Activated CD4-positive, alpha-beta memory T cell treated with anti-CD3 and anti-CD28 coated beads for 36 hours (primary cell): ENCODE data around the gene GPR158. TPM values are rescaled to one million over a fixed set of nuclear protein-coding genes. Genes with fewer than 3 reads are reported as not detected.

ENCODE experiments used
- CTCF ChIA-PET: fragments of 350-600 bp; sonication (Branson Sonifier 250); formaldehyde crosslinking; loops from one replicate; lab custom pipeline; 2021; ENCODE audit warnings: antibody characterized with exemption, inconsistent platforms; lab: Charles Lee
- POLR2A ChIA-PET: fragments of 350-600 bp; sonication (Branson Sonifier 250); formaldehyde crosslinking; loops from one replicate; lab custom pipeline; 2021; ENCODE audit warnings: antibody characterized with exemption; lab: Charles Lee
- DNase-seq: peaks from one replicate; pipeline ENCODE4 v3.0.0-alpha.2; 2020
- H3K27ac Mint-ChIP-seq: one replicate; pipeline ENCODE4 v1.8.0; 2021; ENCODE audit warnings: mixed read lengths
- H3K27me3 Mint-ChIP-seq: one replicate; pipeline ENCODE4 v1.8.0; 2021; ENCODE audit warnings: mixed read lengths
- H3K36me3 Mint-ChIP-seq: one replicate; pipeline ENCODE4 v1.8.0; 2021; ENCODE audit warnings: mixed read lengths
- H3K4me1 Mint-ChIP-seq: one replicate; pipeline ENCODE4 v1.8.0; 2021; ENCODE audit warnings: low read depth, mixed read lengths
- H3K4me3 Mint-ChIP-seq: one replicate; pipeline ENCODE4 v1.8.0; 2021; ENCODE audit warnings: mild to moderate bottlenecking, mixed read lengths
- H3K9me3 Mint-ChIP-seq: one replicate; pipeline ENCODE4 v1.8.0; 2021; ENCODE audit warnings: mixed read lengths
- intact Hi-C: fragments of 100-400 bp; cut with micrococcal nuclease; formaldehyde crosslinking; loops from one replicate; pipeline ENCODE4 v1.15.1; 2023
- total RNA-seq, 2 experiments: library from RNA; stranded (reverse); gene quantifications; one replicate each; pipeline ENCODE4 v1.2.3, GENCODE V29; 2021

The GPR158 gene
- total RNA-seq, 2 experiments from 2014 or later = not detected

GRCh38 chr10:25504306-25504705 lies 329.5 kb downstream of the GPR158 start:
- no peaks in the 10 kb centered on the region for H3K27me3 Mint-ChIP-seq
- H3K4me1 Mint-ChIP-seq = no peaks in the 10 kb centered on the region
- POLR2A ChIA-PET = no interaction called here
- no peak overlapping the region for H3K4me3 Mint-ChIP-seq
- peaks cover 6% of the 10 kb centered on the region for H3K9me3 Mint-ChIP-seq
- no peaks in the 10 kb centered on the region for H3K36me3 Mint-ChIP-seq
- intact Hi-C loops = no loop called here
- CTCF ChIA-PET = no interaction called here
- H3K27ac Mint-ChIP-seq = no peak overlapping the region
- no peak for DNase-seq

- H3K9me3 Mint-ChIP-seq = peaks cover 6% of the 10 kb centered on the region
- no peak for DNase-seq
- H3K27ac Mint-ChIP-seq = no peak overlapping the region
These were observed 330.0 kb downstream of the GPR158 start for GRCh38 chr10:25504838-25505237.

GRCh38 chr10:25505466-25505865 lies 330.7 kb downstream of the GPR158 start:
- ChIA-PET POLR2A (no interaction called here), CTCF (no interaction called here)
- DNase-seq = no peak
- no peak overlapping the region for H3K4me3 Mint-ChIP-seq
- no peaks in the 10 kb centered on the region for H3K4me1 Mint-ChIP-seq
- no peaks in the 10 kb centered on the region for H3K27me3 Mint-ChIP-seq
- H3K9me3 Mint-ChIP-seq = peaks cover 6% of the 10 kb centered on the region
- no peak overlapping the region for H3K27ac Mint-ChIP-seq
- intact Hi-C loops = no loop called here
- no peaks in the 10 kb centered on the region for H3K36me3 Mint-ChIP-seq

More at GRCh38 chr10:25504838-25505237, 330.0 kb downstream of the GPR158 start:
- ChIA-PET POLR2A (no interaction called here), CTCF (no interaction called here)
- no peaks in the 10 kb centered on the region for H3K27me3 Mint-ChIP-seq
- no peaks in the 10 kb centered on the region for H3K36me3 Mint-ChIP-seq
- H3K4me1 Mint-ChIP-seq = no peaks in the 10 kb centered on the region
- no peak overlapping the region for H3K4me3 Mint-ChIP-seq
- intact Hi-C loops = no loop called here

GRCh38 chr10:25506821-25507335 lies 332.1 kb downstream of the GPR158 start:
- Mint-ChIP-seq H3K4me3 (no peak overlapping the region), H3K9me3 (peaks cover 13% of the 10 kb centered on the region), H3K27ac (no peak overlapping the region)

DNA sequence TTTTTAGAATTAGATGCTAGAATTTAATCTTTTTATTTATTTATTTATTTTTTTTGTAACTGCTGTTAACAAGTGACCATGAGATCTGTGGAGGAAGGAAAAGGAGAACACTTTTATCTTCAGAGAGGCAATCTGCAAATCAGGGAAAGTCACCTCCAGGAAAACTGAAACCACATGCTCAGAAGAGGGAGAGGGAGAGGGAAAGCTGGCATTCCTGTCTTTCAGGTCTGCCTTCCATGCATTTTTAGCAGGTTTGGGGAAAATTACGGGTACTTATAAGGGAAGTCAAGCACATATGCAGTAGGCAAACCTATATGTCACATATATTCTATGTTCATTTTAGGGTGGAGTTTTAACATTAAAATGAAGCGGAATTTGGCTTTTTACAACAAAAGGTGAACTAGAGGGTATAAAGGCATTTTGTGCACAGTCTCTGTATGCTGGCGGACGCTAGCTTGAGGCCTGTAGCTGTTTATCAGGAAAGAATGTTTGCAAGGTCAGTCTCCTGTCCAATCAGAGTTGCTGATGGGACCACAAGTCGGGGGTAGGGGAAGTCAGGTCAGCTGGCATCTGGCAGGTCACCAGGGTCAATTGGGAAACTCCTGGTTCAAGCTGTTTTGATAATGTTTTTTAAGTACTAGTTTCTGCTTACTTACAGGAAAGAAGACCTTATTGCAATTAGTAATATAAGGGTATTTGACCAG lies 333.5 kb downstream of the GPR158 start:
- Mint-ChIP-seq H3K27me3 (no peaks in the 10 kb centered on the region), H3K27ac (no peak overlapping the region), H3K36me3 (no peaks in the 10 kb centered on the region), H3K4me1 (no peaks in the 10 kb centered on the region), H3K4me3 (no peak overlapping the region), H3K9me3 (peaks cover 14% of the 10 kb centered on the region)
- POLR2A ChIA-PET = no interaction called here
- DNase-seq = no peak
- intact Hi-C loops = no loop called here
- CTCF ChIA-PET = no interaction called here

More at GRCh38 chr10:25506821-25507335, 332.1 kb downstream of the GPR158 start:
- H3K4me1 Mint-ChIP-seq = no peaks in the 10 kb centered on the region
- DNase-seq = no peak
- intact Hi-C loops = no loop called here
- POLR2A ChIA-PET = no interaction called here
- H3K27me3 Mint-ChIP-seq = no peaks in the 10 kb centered on the region
- CTCF ChIA-PET = no interaction called here
- H3K36me3 Mint-ChIP-seq = no peaks in the 10 kb centered on the region

DNA sequence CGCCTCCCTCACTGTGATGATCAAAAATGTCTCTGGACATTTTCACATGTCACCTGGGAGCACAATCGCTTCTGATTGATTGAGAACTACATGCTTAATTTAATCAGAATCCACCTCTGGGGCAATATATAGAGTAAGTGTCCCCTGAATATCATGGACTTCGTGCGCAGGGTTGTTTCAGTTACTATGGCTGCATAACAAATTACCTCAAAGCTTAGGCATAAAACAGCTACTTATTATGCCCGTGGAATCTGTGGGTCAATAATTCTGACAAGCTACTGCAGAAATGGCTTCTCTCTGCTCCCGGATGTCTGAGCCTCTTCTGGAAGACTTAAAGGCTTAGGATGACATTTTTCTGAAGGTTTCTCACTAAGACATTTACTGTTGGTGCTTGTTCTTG lies 334.4 kb downstream of the GPR158 start:
- no peak for DNase-seq
- Mint-ChIP-seq H3K9me3 (peaks cover 16% of the 10 kb centered on the region), H3K27me3 (no peaks in the 10 kb centered on the region), H3K36me3 (no peaks in the 10 kb centered on the region), H3K4me3 (no peak overlapping the region), H3K27ac (no peak overlapping the region), H3K4me1 (no peaks in the 10 kb centered on the region)
- ChIA-PET CTCF (no interaction called here), POLR2A (no interaction called here)
- intact Hi-C loops = no loop called here

GRCh38 chr10:25522294-25522693 lies 347.5 kb downstream of the GPR158 start:
- H3K4me3 Mint-ChIP-seq = no peak overlapping the region
- POLR2A ChIA-PET = no interaction called here
- no peaks in the 10 kb centered on the region for H3K4me1 Mint-ChIP-seq
- peaks cover 7% of the 10 kb centered on the region for H3K9me3 Mint-ChIP-seq
- CTCF ChIA-PET = no interaction called here
- H3K27me3 Mint-ChIP-seq = no peaks in the 10 kb centered on the region
- no peak overlapping the region for H3K27ac Mint-ChIP-seq
- DNase-seq = no peak
- intact Hi-C loops = no loop called here
- no peaks in the 10 kb centered on the region for H3K36me3 Mint-ChIP-seq

DNA sequence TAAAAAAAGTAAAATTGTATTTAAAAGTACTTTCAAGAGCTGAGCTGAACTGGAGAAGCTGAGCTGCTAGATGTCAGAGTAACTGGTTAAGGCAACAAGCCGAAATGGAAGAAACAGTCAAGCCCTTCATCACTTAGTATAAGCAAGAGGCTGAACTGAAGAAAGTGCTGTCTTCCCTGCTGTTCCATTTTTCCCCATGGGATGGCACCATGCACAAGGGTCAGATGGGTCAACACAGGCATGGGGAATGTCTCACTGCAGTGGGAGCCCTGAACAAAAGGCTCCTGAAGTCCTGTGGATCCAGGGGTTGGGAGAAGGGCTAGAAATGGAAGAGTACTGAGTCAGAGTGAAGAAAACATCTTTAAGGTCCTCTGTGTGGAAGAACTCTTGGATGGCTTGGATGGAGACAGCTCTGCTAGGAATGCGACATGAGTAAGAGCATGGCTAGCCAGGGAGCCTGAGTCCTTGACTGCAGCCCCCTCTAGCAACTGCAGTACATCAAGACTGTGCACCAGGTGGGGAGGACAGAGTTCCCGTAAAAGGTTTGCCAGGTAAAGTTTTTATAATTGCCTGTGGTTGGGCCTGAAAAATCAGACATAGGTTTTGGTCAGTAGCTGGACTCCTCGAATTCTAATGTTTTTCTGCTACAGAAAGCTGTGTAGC lies 348.3 kb downstream of the GPR158 start:
- ChIA-PET POLR2A (no interaction called here), CTCF (no interaction called here)
- DNase-seq = no peak
- no peaks in the 10 kb centered on the region for H3K27me3 Mint-ChIP-seq
- no peak overlapping the region for H3K4me3 Mint-ChIP-seq
- intact Hi-C loops = no loop called here
- H3K27ac Mint-ChIP-seq = no peak overlapping the region
- no peaks in the 10 kb centered on the region for H3K4me1 Mint-ChIP-seq
- peaks cover 7% of the 10 kb centered on the region for H3K9me3 Mint-ChIP-seq
- no peaks in the 10 kb centered on the region for H3K36me3 Mint-ChIP-seq

DNA sequence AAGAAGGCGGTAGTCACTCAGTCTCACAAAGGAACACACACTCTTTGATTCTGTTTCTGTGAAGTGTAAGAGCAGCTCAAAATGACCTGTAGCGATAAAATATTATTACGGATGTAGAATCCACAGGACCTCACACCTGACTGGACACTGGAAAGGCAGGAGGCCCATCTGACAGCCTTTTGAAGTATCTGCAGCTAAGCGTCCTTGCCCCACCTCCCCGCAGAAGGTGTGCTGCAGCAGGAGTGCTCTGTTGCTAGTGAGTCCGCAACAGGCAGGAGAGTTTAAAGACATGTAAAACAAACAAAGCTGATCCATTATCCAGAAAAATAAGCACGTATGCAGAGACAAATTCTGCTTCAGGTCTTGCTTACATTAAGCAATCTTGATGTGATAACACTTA lies 355.5 kb downstream of the GPR158 start:
- Mint-ChIP-seq H3K27ac (no peak overlapping the region), H3K36me3 (no peaks in the 10 kb centered on the region), H3K9me3 (no peaks in the 10 kb centered on the region), H3K4me1 (no peaks in the 10 kb centered on the region), H3K27me3 (no peaks in the 10 kb centered on the region), H3K4me3 (no peak overlapping the region)
- no peak for DNase-seq
- intact Hi-C loops = no loop called here
- ChIA-PET CTCF (no interaction called here), POLR2A (no interaction called here)

GRCh38 chr10:25531457-25532061 lies 356.8 kb downstream of the GPR158 start:
- DNase-seq = no peak
- CTCF ChIA-PET = no interaction called here
- Mint-ChIP-seq H3K36me3 (no peaks in the 10 kb centered on the region), H3K9me3 (no peaks in the 10 kb centered on the region), H3K27me3 (no peaks in the 10 kb centered on the region), H3K4me1 (no peaks in the 10 kb centered on the region), H3K27ac (no peak overlapping the region), H3K4me3 (no peak overlapping the region)
- intact Hi-C loops = no loop called here
- POLR2A ChIA-PET = no interaction called here

DNA sequence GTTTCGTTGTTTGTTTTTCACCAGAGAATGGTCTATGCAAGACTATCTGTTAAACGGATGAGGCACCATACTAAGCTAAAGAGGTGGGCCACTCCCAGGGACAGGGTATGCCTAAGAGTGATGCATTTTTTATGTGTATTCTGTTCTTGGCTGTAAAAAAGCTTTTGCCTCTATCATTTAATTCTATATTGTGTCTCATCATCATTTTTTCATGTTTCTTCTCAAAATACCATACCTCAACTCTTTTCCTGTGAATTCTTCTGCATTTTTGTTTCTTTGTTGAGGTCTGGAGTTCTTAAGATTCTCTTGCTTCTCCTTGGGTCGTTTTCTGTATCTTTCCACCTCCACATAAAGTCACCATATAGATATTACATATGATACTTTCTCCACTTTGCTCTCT lies 357.4 kb downstream of the GPR158 start:
- Mint-ChIP-seq H3K4me1 (no peaks in the 10 kb centered on the region), H3K36me3 (no peaks in the 10 kb centered on the region), H3K9me3 (no peaks in the 10 kb centered on the region), H3K27ac (no peak overlapping the region), H3K27me3 (no peaks in the 10 kb centered on the region), H3K4me3 (no peak overlapping the region)
- CTCF ChIA-PET = no interaction called here
- intact Hi-C loops = no loop called here
- DNase-seq = no peak
- POLR2A ChIA-PET = no interaction called here

DNA sequence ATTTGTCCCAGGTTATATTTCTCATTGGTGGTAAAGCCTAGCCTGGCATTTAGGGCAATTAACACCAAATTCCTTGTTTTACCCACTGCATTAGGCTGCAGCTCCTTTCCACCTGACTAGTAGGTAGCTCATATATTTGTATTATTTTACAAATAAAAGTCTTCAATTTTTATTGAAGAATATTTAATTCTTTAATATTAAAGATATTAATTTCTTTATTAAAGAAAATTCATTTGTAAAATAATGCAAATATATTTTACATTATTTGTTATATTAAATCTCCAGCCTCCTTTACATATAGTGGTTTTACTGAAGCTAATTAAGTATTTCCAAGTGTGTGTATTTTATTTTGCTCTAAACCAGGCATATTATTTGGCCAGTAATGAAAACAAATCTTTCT lies 361.2 kb downstream of the GPR158 start:
- Mint-ChIP-seq H3K4me3 (no peak overlapping the region), H3K27ac (no peak overlapping the region), H3K36me3 (no peaks in the 10 kb centered on the region), H3K4me1 (no peaks in the 10 kb centered on the region), H3K27me3 (no peaks in the 10 kb centered on the region), H3K9me3 (no peaks in the 10 kb centered on the region)
- DNase-seq = no peak
- ChIA-PET CTCF (no interaction called here), POLR2A (no interaction called here)
- intact Hi-C loops = no loop called here
